ENCODE data around the gene CREB1. TPM values are rescaled to one million over a fixed set of nuclear protein-coding genes. Genes with fewer than 3 reads are reported as not detected.

The CREB1 gene
- total RNA-seq, 1 experiment from 2014 or later: 28.2 TPM

Other genes starting within 250 kb of the CREB1 start
- 35.5 and 48.6 TPM in 2 replicates for gene METTL21A, start 95.4 kb downstream of the CREB1 start, total RNA-seq (2014; rRNA removed; shearing (Covaris generic); ENCODE audit: low replicate concordance)
- gene CCNYL1, start 181.7 kb downstream of the CREB1 start, total RNA-seq (2014; rRNA removed; shearing (Covaris generic); ENCODE audit: low replicate concordance): 21.0 and 31.1 TPM in 2 replicates
- gene FZD5, start 239.9 kb downstream of the CREB1 start, total RNA-seq (2014; rRNA removed; shearing (Covaris generic); ENCODE audit: low replicate concordance): 0.27 and 0.56 TPM in 2 replicates

Measured in MG63 (cell line).